Astrocyte (in vitro differentiated cells and primary cell): ENCODE results near the gene NME4. TPM values are rescaled to one million over a fixed set of nuclear protein-coding genes. Genes with fewer than 3 reads are reported as not detected.

Source experiments
- DNase-seq: peaks from one replicate; pipeline ENCODE4 v3.0.0-alpha.2; 2010; ENCODE audit warnings: low read depth
- FAIRE-seq: peaks from 2 replicates; lab custom pipeline; 2011; peaks lifted over from hg19 to GRCh38; lab: Jason Lieb, UNC
- H2AFZ ChIP-seq: 2 replicates; pipeline ENCODE4 v1.6.0; 2012; ENCODE audit warnings: low read depth, low read length, inconsistent platforms
- H3K27ac ChIP-seq: 2 replicates; pipeline ENCODE4 v1.5.1; 2011; ENCODE audit warnings: low read depth, low read length, inconsistent platforms
- H3K27me3 ChIP-seq: 2 replicates; pipeline ENCODE4 v1.6.0; 2011; ENCODE audit warnings: low read length, inconsistent platforms; ENCODE audit not compliant: insufficient read depth
- H3K36me3 ChIP-seq: 2 replicates; pipeline ENCODE4 v1.5.1; 2011; ENCODE audit warnings: low read length, inconsistent platforms; ENCODE audit not compliant: insufficient read depth
- H3K4me1 ChIP-seq: 2 replicates; pipeline ENCODE4 v1.5.1; 2011; ENCODE audit warnings: low read length, inconsistent platforms; ENCODE audit not compliant: insufficient read depth
- H3K4me2 ChIP-seq: 2 replicates; pipeline ENCODE4 v1.6.0; 2012; ENCODE audit warnings: low read length, inconsistent platforms
- H3K4me3 ChIP-seq: 2 replicates; pipeline ENCODE4 v1.5.1; 2011; ENCODE audit warnings: low read depth, mild to moderate bottlenecking, low read length, inconsistent platforms; ENCODE audit not compliant: insufficient read depth
- H3K79me2 ChIP-seq: 2 replicates; pipeline ENCODE4 v1.6.0; 2012; ENCODE audit warnings: mild to moderate bottlenecking, low read length, inconsistent platforms; ENCODE audit not compliant: insufficient read depth
- H3K9ac ChIP-seq: 2 replicates; pipeline ENCODE4 v1.6.0; 2012; ENCODE audit warnings: mild to moderate bottlenecking, low read length, inconsistent platforms
- H3K9me3 ChIP-seq: 2 replicates; pipeline ENCODE4 v1.5.1; 2012; ENCODE audit warnings: low read depth, mild to moderate bottlenecking, low read length, inconsistent platforms; ENCODE audit not compliant: insufficient read depth
- H4K20me1 ChIP-seq: 2 replicates; pipeline ENCODE4 v1.6.0; 2012; ENCODE audit warnings: low read length, inconsistent platforms; ENCODE audit not compliant: insufficient read depth
- H3K27ac Mint-ChIP-seq: one replicate; pipeline ENCODE4 v1.8.0; 2021; ENCODE audit warnings: mild to moderate bottlenecking, mixed read lengths; ENCODE audit not compliant: unreplicated experiment
- H3K27me3 Mint-ChIP-seq: one replicate; pipeline ENCODE4 v1.8.0; 2021; ENCODE audit warnings: low read depth, mixed read lengths; ENCODE audit not compliant: unreplicated experiment
- H3K36me3 Mint-ChIP-seq: one replicate; pipeline ENCODE4 v1.8.0; 2021; ENCODE audit warnings: low read depth, mixed read lengths; ENCODE audit not compliant: unreplicated experiment
- H3K4me1 Mint-ChIP-seq: one replicate; pipeline ENCODE4 v1.8.0; 2021; ENCODE audit warnings: low read depth, mixed read lengths; ENCODE audit not compliant: unreplicated experiment
- H3K4me3 Mint-ChIP-seq: one replicate; pipeline ENCODE4 v1.8.0; 2021; ENCODE audit warnings: mild to moderate bottlenecking, moderate library complexity, mixed read lengths; ENCODE audit not compliant: unreplicated experiment
- H3K9me3 Mint-ChIP-seq: one replicate; pipeline ENCODE4 v1.8.0; 2021; ENCODE audit warnings: mild to moderate bottlenecking, mixed read lengths; ENCODE audit not compliant: unreplicated experiment
- CTCF ChIP-seq: IDR thresholded peaks from 2 replicates; pipeline ENCODE4 v1.5.1; 2011; ENCODE audit warnings: low read depth, mild to moderate bottlenecking, inconsistent platforms, low read length, moderate library complexity; ENCODE audit not compliant: insufficient read depth
- EZH2 ChIP-seq: IDR thresholded peaks from 2 replicates; pipeline ENCODE4 v1.6.1; 2012; ENCODE audit warnings: mild to moderate bottlenecking, low read length, inconsistent platforms; ENCODE audit not compliant: insufficient read depth
- total RNA-seq: library from RNA; stranded (reverse); gene quantifications from 2 replicates; pipeline ENCODE4 v1.2.1, GENCODE V29; 2021

Gene NME4
- total RNA-seq, 1 donor from 2014 or later = 268 TPM

GRCh38 chr16:404971-405486 lies 8.0 kb downstream of the NME4 start:
- H3K27ac ChIP-seq = no peak overlapping the region
- H2AFZ ChIP-seq = no peak overlapping the region
- Mint-ChIP-seq H3K4me3 (no peak overlapping the region), H3K27me3 (no peaks in the 10 kb centered on the region), H3K36me3 (peaks cover 2% of the 10 kb centered on the region), H3K27ac (peak overlapping the region; percentile 7), H3K4me1 (no peaks in the 10 kb centered on the region), H3K9me3 (no peaks in the 10 kb centered on the region)
- FAIRE-seq = no peak
- no peak overlapping the region for H3K4me3 ChIP-seq
- no peak overlapping the region for H3K4me2 ChIP-seq
- H3K79me2 ChIP-seq = peaks cover 9% of the 10 kb centered on the region
- peaks cover 8% of the 10 kb centered on the region for H3K4me1 ChIP-seq
- peaks cover 5% of the 10 kb centered on the region for H4K20me1 ChIP-seq
- no peak for TF ChIP-seq CTCF
- TF ChIP-seq EZH2 = no peak
- no peaks in the 10 kb centered on the region for H3K9me3 ChIP-seq
- H3K36me3 ChIP-seq = no peaks in the 10 kb centered on the region
- DNase-seq = no peak
- no peak overlapping the region for H3K9ac ChIP-seq
- no peaks in the 10 kb centered on the region for H3K27me3 ChIP-seq

GRCh38 chr16:405548-406506 lies 8.8 kb downstream of the NME4 start:
- H3K27me3 ChIP-seq = no peaks in the 10 kb centered on the region
- no peak overlapping the region for H3K9ac ChIP-seq
- H4K20me1 ChIP-seq = no peaks in the 10 kb centered on the region
- no peaks in the 10 kb centered on the region for H3K9me3 Mint-ChIP-seq
- no peak overlapping the region for H3K4me2 ChIP-seq
- H3K27ac Mint-ChIP-seq = no peak overlapping the region
- no peak for FAIRE-seq
- H3K27ac ChIP-seq = no peak overlapping the region
- H3K36me3 Mint-ChIP-seq = peaks cover 2% of the 10 kb centered on the region
- no peaks in the 10 kb centered on the region for H3K9me3 ChIP-seq
- no peaks in the 10 kb centered on the region for H3K36me3 ChIP-seq
- H3K4me1 Mint-ChIP-seq = no peaks in the 10 kb centered on the region
- H3K79me2 ChIP-seq = peaks cover 3% of the 10 kb centered on the region
- no peak overlapping the region for H2AFZ ChIP-seq
- no peak overlapping the region for H3K4me3 Mint-ChIP-seq
- no peaks in the 10 kb centered on the region for H3K27me3 Mint-ChIP-seq
- H3K4me1 ChIP-seq = peaks cover under 1% of the 10 kb centered on the region
- no peak overlapping the region for H3K4me3 ChIP-seq
- DNase-seq = no peak
- TF ChIP-seq CTCF (no peak), EZH2 (no peak)
